Stimulated activated CD4-positive, alpha-beta T cell treated with anti-CD3 and anti-CD28 coated beads, Interleukin-1b, Interleukin-23, amount 100 ng/mL, for 48 hours (primary cell): Measurements from ENCODE around the gene PNMT.

Source experiments
- DNase-seq: peaks from one replicate; pipeline ENCODE4 v3.0.0-alpha.2; 2020

Gene PNMT

GRCh38 chr17:39658346-39658745 lies 9.9 kb upstream of the PNMT start:
- DNase-seq: no peak

- no peak for DNase-seq
These were observed 9.5 kb upstream of the PNMT start for GRCh38 chr17:39658760-39659159.

- DNase-seq: no peak
These were observed 8.8 kb upstream of the PNMT start for GRCh38 chr17:39659279-39660010.

GRCh38 chr17:39660011-39660360 lies 8.3 kb upstream of the PNMT start:
- DNase-seq: no peak

- no peak for DNase-seq
These were observed 7.6 kb upstream of the PNMT start for GRCh38 chr17:39660397-39661385.

- DNase-seq: no peak
These were observed 6.3 kb upstream of the PNMT start for GRCh38 chr17:39661744-39662541.

GRCh38 chr17:39662551-39663339 lies 5.5 kb upstream of the PNMT start:
- DNase-seq: no peak

- no peak for DNase-seq
These were observed 4.9 kb upstream of the PNMT start for GRCh38 chr17:39663340-39663687.

GRCh38 chr17:39663688-39664580 lies 4.3 kb upstream of the PNMT start:
- DNase-seq: no peak

GRCh38 chr17:39664581-39665561 lies 3.4 kb upstream of the PNMT start, which contains the start of gene TCAP:
Gene TCAP, plus strand, starts transcription at chr17:39665349. Its CDS starts 11 bp downstream, at chr17:39665360.
- no peak for DNase-seq

GRCh38 chr17:39665642-39666224 lies 2.5 kb upstream of the PNMT start:
- no peak for DNase-seq

- DNase-seq: no peak
These were observed 2.0 kb upstream of the PNMT start for GRCh38 chr17:39666231-39666600.

GRCh38 chr17:39666601-39667261 lies 1.5 kb upstream of the PNMT start:
- no peak for DNase-seq

- DNase-seq: no peak
These were observed 850 bp upstream of the PNMT start for GRCh38 chr17:39667262-39667944.

- DNase-seq: no peak
These were observed 1.9 kb downstream of the PNMT start for GRCh38 chr17:39669897-39670735.

- no peak for DNase-seq
These were observed 2.5 kb downstream of the PNMT start for GRCh38 chr17:39670746-39671145.
